ENCODE measurements around the gene ACVRL1.

The ACVRL1 gene

DNA sequence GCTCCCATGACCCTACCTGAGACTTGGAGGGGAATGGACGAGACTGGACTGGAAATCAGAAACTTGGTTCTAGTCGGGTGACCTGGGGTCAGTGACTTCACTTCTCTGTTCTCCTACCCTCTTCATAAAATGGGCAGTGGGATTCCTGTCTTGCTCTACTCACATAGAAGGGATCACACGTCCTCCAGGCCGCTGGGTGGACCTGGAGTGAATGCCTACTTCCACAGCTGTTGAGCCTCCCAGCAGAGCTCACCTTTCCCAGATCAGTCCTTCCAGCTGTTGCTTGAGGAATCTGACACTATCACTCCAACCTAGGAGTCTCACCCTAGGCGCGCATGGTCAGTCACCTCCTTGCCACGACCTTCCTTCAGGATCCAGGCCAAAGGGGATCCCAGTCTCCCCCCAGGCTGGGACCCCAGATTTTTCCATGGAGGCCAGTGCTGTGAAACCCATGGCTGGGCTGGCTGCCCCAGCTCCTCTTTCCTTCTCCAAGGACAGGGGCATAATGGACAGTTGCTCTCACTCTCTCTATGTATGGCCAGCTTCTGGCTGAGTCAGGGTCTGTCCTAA lies 637 bp downstream of the ACVRL1 start:
- in situ Hi-C loops (cut with HindIII; ENCODE audit: low pct_unique_long_range_greater_than_20kb, low sequenced_read_pairs), result no loop called here
- DNase-seq (ENCODE audit: low read depth in 1 of 2, low spot score in 1 of 2), result no peak
- TF ChIP-seq JUND (IDR thresholded peaks at IDR 0.05; ENCODE audit: low read depth), result no peak

DNA sequence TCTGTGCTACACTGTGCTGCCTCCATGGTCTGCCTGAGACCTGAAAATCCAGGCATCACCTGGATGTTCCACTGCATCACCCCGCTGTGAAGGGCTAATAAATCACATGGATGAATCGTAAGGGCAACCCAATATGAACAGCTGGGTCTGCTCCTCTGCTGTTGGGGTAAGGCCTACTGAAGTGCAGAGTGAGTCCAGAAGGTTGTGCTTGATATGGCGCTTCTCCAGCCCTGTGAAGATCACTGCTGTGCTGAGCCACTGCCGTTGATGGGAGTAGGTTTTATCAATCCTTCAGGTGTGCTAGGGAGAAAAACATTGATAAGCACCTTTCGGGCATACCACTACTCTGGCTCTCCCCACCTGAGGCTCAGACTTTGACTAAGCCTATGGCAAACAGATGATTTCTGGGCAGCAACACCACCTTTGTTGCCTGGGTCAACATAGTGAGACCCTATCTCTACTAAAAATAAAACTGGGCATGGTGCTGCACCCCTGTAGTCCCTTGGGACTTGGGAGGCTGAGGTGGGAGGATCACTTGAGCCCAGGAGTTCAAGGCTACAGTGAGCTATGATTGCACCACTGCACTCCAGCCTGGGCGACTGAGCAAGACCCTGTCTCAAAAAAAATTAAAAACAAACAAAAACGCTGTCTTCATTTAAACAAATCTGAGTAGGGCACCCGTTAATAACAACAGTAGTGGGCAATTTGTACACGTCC lies 1.7 kb downstream of the ACVRL1 start:
- in situ Hi-C loops (cut with HindIII; ENCODE audit: low pct_unique_long_range_greater_than_20kb, low sequenced_read_pairs), result no loop called here
- no peak for DNase-seq (ENCODE audit: low read depth in 1 of 2, low spot score in 1 of 2)
- no peak for TF ChIP-seq JUND (IDR thresholded peaks at IDR 0.05; ENCODE audit: low read depth)

DNA sequence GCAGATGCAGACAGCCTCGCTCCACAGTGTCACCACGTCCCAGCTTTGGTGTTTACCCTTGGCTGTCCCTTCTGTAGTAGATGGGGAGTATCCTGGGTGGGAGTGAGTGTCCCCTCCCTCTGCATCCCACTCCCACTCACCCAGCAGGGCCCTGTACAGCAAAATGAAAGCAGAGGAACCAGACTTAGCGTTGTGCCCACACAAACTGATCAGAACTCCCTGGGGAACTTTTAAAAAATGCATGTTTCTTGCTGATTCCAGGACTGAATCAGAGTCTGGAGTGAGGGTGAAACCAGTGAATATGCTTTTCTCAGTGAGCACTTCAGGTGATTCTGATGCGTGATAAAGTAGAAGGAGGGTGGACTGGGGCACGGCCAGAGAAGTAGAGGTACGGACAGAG lies 2.9 kb downstream of the ACVRL1 start:
- no peak for TF ChIP-seq JUND (IDR thresholded peaks at IDR 0.05; ENCODE audit: low read depth)
- DNase-seq (ENCODE audit: low read depth in 1 of 2, low spot score in 1 of 2), result no peak
- in situ Hi-C loops (cut with HindIII; ENCODE audit: low pct_unique_long_range_greater_than_20kb, low sequenced_read_pairs), result no loop called here

DNA sequence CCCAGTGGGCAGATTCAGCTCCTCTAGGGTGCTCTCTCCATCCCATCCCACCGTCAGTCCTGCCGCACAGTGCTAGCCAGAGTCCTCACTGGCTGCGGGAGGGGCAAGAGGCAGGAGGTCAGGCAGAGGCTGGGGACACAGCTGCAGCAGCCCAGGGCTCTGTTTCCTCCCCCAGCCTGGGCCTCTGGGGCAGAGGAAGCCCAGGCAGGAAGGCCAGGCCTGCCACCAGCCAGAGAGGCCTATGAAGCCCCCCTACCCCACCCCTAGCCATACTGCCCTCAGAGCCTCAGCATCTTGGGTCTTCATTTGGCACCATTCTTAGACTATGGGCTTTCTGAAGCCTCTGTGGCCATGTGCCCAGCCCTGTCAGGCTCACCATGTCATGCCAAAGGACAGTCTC lies 3.4 kb downstream of the ACVRL1 start:
- no peak for TF ChIP-seq JUND (IDR thresholded peaks at IDR 0.05; ENCODE audit: low read depth)
- in situ Hi-C loops (cut with HindIII; ENCODE audit: low pct_unique_long_range_greater_than_20kb, low sequenced_read_pairs), result no loop called here
- no peak for DNase-seq (ENCODE audit: low read depth in 1 of 2, low spot score in 1 of 2)

DNA sequence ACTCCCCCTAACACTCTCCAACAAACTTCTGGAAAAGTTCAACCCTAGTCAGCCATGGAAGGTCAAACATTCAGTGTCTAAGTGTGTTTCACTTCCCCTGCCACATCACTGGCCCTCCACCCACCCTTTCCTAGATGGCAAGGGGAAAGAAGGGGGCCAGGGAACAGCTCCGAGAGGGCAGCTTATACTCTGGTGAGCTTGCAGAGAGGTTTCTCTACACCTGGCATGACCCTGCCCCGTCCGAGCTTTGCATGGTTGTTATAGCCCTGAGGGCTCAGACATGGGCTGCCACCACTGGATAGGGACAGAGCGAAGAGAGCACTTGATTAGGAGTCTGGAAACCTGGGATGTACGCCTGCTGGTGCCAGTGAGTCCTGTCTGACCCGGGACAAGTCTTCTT lies 4.0 kb downstream of the ACVRL1 start:
- no peak for DNase-seq (ENCODE audit: low read depth in 1 of 2, low spot score in 1 of 2)
- no peak for TF ChIP-seq JUND (IDR thresholded peaks at IDR 0.05; ENCODE audit: low read depth)
- in situ Hi-C loops (cut with HindIII; ENCODE audit: low pct_unique_long_range_greater_than_20kb, low sequenced_read_pairs), result no loop called here

DNA sequence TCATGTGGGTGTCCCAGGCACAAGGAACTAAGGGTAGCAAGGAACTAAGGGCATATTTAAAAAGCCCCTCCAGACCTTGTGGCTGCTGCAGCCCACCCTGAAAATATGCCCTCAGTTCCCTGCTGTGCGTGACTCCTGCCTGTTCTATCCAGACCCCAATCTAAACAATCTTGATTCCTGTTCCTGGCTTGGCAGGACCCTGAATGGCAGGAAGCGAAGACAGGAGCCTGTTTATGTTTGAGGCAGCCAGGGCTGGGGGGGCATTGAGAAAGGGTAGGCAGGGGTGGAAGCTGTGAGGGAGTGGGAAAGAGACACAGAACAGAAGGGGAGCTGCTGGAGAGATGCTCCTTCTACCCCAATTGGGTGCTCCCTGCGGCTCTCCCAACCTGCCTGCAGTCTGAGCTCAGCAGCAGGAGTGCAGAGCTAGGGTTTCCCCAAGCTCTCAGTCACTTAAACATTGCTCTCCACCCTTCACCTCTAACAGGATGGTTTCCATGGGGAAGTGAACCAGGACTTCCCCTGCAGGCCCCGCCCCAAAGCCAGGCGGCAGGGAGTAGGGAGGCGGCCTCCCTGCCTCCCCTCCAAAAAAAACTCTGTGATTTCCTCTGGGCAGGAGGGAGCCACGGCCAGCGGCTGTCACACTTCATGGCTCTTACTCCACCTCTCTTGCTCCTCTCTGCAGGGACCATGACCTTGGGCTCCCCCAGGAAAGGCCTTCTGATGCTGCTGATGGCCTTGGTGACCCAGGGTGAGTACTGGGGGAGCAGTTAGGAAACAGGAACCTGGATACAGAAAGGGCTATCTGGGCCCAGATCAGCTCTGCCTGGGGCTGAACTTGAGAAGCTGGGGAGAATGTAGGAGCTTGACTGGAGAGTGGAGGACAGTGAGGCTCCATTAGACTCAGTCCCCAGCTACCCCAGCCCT lies 4.7 kb downstream of the ACVRL1 start:
- in situ Hi-C loops (cut with HindIII; ENCODE audit: low pct_unique_long_range_greater_than_20kb, low sequenced_read_pairs), result no loop called here
- DNase-seq (ENCODE audit: low read depth in 1 of 2, low spot score in 1 of 2), result no peak
- TF ChIP-seq JUND (IDR thresholded peaks at IDR 0.05; ENCODE audit: low read depth), result no peak

DNA sequence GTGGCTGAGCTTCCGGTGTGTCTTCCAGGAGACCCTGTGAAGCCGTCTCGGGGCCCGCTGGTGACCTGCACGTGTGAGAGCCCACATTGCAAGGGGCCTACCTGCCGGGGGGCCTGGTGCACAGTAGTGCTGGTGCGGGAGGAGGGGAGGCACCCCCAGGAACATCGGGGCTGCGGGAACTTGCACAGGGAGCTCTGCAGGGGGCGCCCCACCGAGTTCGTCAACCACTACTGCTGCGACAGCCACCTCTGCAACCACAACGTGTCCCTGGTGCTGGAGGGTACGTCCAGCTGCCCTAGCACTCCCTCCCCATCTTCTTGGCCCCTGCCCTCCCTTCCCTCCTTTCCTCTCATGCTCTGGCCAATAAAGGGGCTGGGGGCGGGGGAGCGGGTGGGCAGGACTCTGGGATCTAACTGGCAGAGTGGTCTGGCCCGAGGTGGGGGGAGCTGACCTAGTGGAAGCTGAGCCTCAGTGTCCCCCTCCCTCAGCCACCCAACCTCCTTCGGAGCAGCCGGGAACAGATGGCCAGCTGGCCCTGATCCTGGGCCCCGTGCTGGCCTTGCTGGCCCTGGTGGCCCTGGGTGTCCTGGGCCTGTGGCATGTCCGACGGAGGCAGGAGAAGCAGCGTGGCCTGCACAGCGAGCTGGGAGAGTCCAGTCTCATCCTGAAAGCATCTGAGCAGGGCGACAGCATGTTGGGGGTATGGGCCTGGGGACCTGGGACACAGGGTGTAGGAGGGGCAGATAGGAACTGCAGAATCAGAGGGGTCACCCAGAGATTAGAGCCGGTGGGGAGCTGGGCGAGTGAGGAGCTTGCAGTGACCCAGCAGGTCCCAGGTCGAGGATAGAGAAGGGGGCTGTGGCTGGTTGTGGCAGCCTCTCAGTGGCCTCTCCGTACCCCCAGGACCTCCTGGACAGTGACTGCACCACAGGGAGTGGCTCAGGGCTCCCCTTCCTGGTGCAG lies 6.0 kb downstream of the ACVRL1 start:
- no peak for TF ChIP-seq JUND (IDR thresholded peaks at IDR 0.05; ENCODE audit: low read depth)
- DNase-seq (ENCODE audit: low read depth in 1 of 2, low spot score in 1 of 2), result no peak
- in situ Hi-C loops (cut with HindIII; ENCODE audit: low pct_unique_long_range_greater_than_20kb, low sequenced_read_pairs), result no loop called here

DNA sequence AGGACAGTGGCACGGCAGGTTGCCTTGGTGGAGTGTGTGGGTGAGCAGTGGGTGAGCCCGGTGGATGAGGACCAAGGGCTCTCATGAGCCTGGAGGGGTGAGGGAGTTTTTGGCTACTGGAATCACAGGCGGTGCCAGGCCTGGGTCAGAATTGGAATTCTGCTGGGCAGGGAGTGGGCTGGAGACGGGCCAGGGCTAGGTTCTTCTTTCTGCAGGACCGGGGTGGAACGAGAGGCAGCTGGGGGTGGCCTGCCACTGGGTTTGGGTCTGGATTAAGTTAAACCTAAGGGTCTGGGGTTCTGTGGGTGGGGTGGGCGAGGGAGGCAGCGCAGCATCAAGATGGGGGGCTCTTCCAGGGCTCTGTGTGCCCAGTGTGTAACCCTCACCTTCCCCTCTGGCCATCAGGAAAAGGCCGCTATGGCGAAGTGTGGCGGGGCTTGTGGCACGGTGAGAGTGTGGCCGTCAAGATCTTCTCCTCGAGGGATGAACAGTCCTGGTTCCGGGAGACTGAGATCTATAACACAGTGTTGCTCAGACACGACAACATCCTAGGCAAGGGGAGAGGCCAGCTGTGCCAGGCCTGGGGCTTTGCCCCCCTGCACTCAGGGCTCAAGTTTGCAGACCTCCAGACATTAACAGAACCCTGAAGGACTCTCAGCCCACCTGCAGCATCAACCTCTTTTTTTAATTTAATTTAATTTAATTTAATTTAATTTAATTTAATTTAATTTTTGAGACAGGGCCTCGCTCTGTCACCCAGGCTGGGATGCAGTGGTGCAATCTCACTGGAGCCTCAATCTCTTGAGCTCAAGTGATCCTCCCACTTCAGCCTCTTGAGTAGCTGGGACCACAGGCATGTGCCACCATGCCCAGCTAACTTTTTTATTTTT lies 7.0 kb downstream of the ACVRL1 start:
- DNase-seq (ENCODE audit: low read depth in 1 of 2, low spot score in 1 of 2), result no peak
- in situ Hi-C loops (cut with HindIII; ENCODE audit: low pct_unique_long_range_greater_than_20kb, low sequenced_read_pairs), result no loop called here
- TF ChIP-seq JUND (IDR thresholded peaks at IDR 0.05; ENCODE audit: low read depth), result no peak

DNA sequence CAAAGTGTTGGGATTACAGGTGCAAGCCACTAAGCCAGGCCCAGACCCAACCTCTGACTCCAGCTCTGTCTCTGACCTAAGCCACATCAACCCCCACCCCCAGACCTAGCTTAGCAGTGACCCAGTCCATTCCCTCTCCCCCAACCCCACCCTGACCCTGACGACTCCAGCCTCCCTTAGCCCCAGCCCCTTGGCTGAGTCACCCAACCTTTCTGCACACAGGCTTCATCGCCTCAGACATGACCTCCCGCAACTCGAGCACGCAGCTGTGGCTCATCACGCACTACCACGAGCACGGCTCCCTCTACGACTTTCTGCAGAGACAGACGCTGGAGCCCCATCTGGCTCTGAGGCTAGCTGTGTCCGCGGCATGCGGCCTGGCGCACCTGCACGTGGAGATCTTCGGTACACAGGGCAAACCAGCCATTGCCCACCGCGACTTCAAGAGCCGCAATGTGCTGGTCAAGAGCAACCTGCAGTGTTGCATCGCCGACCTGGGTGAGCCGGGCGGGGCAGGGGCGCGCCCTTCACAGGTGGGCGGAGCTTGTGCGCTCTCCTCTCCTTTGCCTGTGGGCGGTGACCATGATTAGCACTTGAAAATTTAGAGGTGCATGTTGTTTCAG lies 7.8 kb downstream of the ACVRL1 start:
- no peak for DNase-seq (ENCODE audit: low read depth in 1 of 2, low spot score in 1 of 2)
- in situ Hi-C loops (cut with HindIII; ENCODE audit: low pct_unique_long_range_greater_than_20kb, low sequenced_read_pairs), result no loop called here
- TF ChIP-seq JUND (IDR thresholded peaks at IDR 0.05; ENCODE audit: low read depth), result no peak

DNA sequence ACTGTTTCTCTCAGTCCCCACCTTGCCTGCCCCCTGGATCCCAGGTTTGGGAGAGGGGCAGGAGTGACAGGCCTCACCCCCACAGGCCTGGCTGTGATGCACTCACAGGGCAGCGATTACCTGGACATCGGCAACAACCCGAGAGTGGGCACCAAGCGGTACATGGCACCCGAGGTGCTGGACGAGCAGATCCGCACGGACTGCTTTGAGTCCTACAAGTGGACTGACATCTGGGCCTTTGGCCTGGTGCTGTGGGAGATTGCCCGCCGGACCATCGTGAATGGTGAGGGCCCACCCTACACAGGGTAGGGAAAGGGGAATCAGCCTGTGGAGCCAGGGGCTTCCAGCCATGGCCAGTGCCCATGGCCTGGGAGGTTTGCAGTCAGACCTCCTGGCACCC lies 8.6 kb downstream of the ACVRL1 start:
- DNase-seq (ENCODE audit: low read depth in 1 of 2, low spot score in 1 of 2), result no peak
- in situ Hi-C loops (cut with HindIII; ENCODE audit: low pct_unique_long_range_greater_than_20kb, low sequenced_read_pairs), result no loop called here
- no peak for TF ChIP-seq JUND (IDR thresholded peaks at IDR 0.05; ENCODE audit: low read depth)

DNA sequence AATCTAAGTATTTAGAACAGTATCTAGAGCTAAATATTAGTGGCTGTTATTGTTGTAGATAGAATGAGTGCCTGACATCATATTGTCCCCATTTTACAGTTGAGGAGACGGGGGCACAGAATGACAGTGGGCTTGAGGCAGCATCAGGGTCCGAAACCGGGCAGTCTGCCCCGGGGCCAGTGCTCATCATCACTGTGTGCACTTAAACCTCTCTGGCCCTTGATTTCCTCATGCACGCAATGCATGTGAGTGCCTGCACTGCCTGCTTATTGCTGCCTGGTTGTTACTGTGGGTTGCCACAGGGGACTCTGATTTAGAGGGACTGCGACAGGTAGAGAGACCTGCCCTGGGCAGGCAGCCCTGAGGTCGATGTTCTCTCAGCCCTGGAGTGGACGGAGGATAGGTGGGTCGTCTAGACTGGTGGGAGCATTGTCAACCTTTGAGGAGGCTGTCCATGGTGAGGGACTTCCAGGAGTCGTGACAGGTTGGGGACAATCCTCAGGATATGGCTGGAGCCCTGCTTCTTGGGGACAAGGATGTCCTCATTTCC lies 9.8 kb downstream of the ACVRL1 start:
- no peak for DNase-seq (ENCODE audit: low read depth in 1 of 2, low spot score in 1 of 2)
- in situ Hi-C loops (cut with HindIII; ENCODE audit: low pct_unique_long_range_greater_than_20kb, low sequenced_read_pairs), result no loop called here
- TF ChIP-seq JUND (IDR thresholded peaks at IDR 0.05; ENCODE audit: low read depth), result no peak

Measured in T47D (cell line).